ENCODE data around the gene ARMH2. TPM values are rescaled to one million over a fixed set of nuclear protein-coding genes. Genes with fewer than 3 reads are reported as not detected.

ARMH2 gene
- total and polyA plus RNA-seq, 2 experiments from 2014 or later, result not detected

GRCh38 chr6:24844061-24844460, 45.3 kb upstream of the ARMH2 start:
- Mint-ChIP-seq H3K27ac (no peak overlapping the region), H3K4me1 (no peaks in the 10 kb centered on the region; the same call in none of the 3 replicates), H3K27me3 (ENCODE audit: insufficient read depth, low read depth, poor library complexity) (peaks cover 2% of the 10 kb centered on the region), H3K4me3 (no peak overlapping the region), H3K36me3 (ENCODE audit: low read depth) (peaks cover 40% of the 10 kb centered on the region), H3K9me3 (no peaks in the 10 kb centered on the region)
- no peak overlapping the region for H2AFZ ChIP-seq
- H3K4me1 ChIP-seq (ENCODE audit: insufficient read depth), result no peaks in the 10 kb centered on the region
- H3K4me2 ChIP-seq, result no peak overlapping the region
- H3K27me3 ChIP-seq (ENCODE audit: insufficient read depth), result no peaks in the 10 kb centered on the region
- no peaks in the 10 kb centered on the region for H3F3A ChIP-seq (replicated peaks; ENCODE audit: low read depth)
- 0 out of 2 replicates have a peak, but pooled peaks cover 5% of the 10 kb centered on the region for H3K36me3 ChIP-seq (ENCODE audit: insufficient read depth)
- no peak overlapping the region for H3K27ac ChIP-seq (ENCODE audit: low read depth)
- ATAC-seq (no peak), DNase-seq (ENCODE audit: low spot score) (no peak)
- no peak overlapping the region for H3K4me3 ChIP-seq
- peaks cover 6% of the 10 kb centered on the region; the same call in 1 of the 2 replicates for H3K9me2 ChIP-seq (ENCODE audit: insufficient read depth)
- no peaks in the 10 kb centered on the region for H3K79me2 ChIP-seq (replicated peaks; ENCODE audit: insufficient read depth)
- TF ChIP-seq EZH2phosphoT487 (IDR thresholded peaks at IDR 0.05; ENCODE audit: unreplicated experiment) (no peak), POLR2AphosphoS5 (IDR thresholded peaks at IDR 0.05; ENCODE audit: low read depth) (no peak), STAT1 (IDR thresholded peaks at IDR 0.05; ENCODE audit: unreplicated experiment) (no peak), REST (IDR thresholded peaks at IDR 0.05; ENCODE audit: unreplicated experiment) (no peak), ZNF114 (CRISPR knock-in tag; IDR thresholded peaks at IDR 0.05) (no peak), ZNF331 (CRISPR knock-in tag; IDR thresholded peaks at IDR 0.05; ENCODE audit: low read depth) (no peak), EZH2 (IDR thresholded peaks at IDR 0.05; ENCODE audit: low read depth, unreplicated experiment) (no peak), CREB1 (CRISPR knock-in tag; IDR thresholded peaks at IDR 0.05; ENCODE audit: low read depth) (no peak), ZNF462 (CRISPR knock-in tag; IDR thresholded peaks at IDR 0.05) (no peak), CTCF (conservative IDR thresholded peaks at IDR 0.05; ENCODE audit: low read depth in 2 of 2) (no peak), NANOG (IDR thresholded peaks at IDR 0.05; ENCODE audit: borderline replicate concordance) (no peak), JUNB (IDR thresholded peaks at IDR 0.05; ENCODE audit: unreplicated experiment) (no peak), ETS1 (IDR thresholded peaks at IDR 0.05) (no peak)
- no peaks in the 10 kb centered on the region for H4K20me1 ChIP-seq (replicated peaks; ENCODE audit: insufficient read depth)

All from GM23338 (cell line).